A549 (cell line): Measurements from ENCODE around the gene TFG.

Experiments
- CBX8 ChIP-seq: fragments of 200-600 bp; sonication (generic); IDR thresholded peaks from 2 replicates; pipeline ENCODE4 v1.6.1; 2016
- FOSB ChIP-seq: fragments of 250-450 bp; sonication (Bioruptor Pico); IDR thresholded peaks from 2 replicates; pipeline ENCODE4 v1.5.0; 2020; ENCODE audit warnings: mild to moderate bottlenecking, moderate library complexity
- MAFK ChIP-seq: fragments of 450-650 bp; IDR thresholded peaks from 2 replicates; pipeline ENCODE4 v1.6.1; 2014; ENCODE audit not compliant: partially characterized antibody
- POLR2A ChIP-seq: IDR thresholded peaks from 2 replicates; pipeline ENCODE4 v1.6.1; 2012; ENCODE audit warnings: mild to moderate bottlenecking, low read length
- POLR2AphosphoS2 ChIP-seq: conservative IDR thresholded peaks from 2 replicates; pipeline ENCODE4 v1.6.1; 2012; ENCODE audit warnings: low read length, improper control_type of control experiment, inconsistent platforms
- RAD21 ChIP-seq, 2 experiments: fragments of >200 bp in 1 of 2; sonication (Bioruptor Twin) in 1 of 2; formaldehyde crosslinking in 1 of 2; IDR thresholded peaks in 1 of 2; conservative IDR thresholded peaks in 1 of 2; 2 replicates in 1 of 2; 3 replicates in 1 of 2; pipeline ENCODE4 v1.6.1; 2012 to 2018; ENCODE audit warnings: inconsistent platforms in 1 of 2
- SREBF2 ChIP-seq: fragments of 450-650 bp; IDR thresholded peaks from 2 replicates; pipeline ENCODE4 v1.6.1; 2014; ENCODE audit warnings: mild to moderate bottlenecking, moderate library complexity
- TF ChIP-seq, protein P1 (sequence below): fragments of >200 bp; sonication (Bioruptor Twin); formaldehyde crosslinking; IDR thresholded peaks from 3 replicates; pipeline ENCODE4 v1.5.1; 2016
- TF ChIP-seq, protein P2 (sequence below): fragments of 250-450 bp; sonication (Bioruptor Pico); IDR thresholded peaks from 2 replicates; pipeline ENCODE4 v1.5.0; 2021; ENCODE audit warnings: mild to moderate bottlenecking, moderate library complexity, borderline replicate concordance
- TF ChIP-seq, protein P3 (sequence below): fragments of 200-600 bp; sonication (generic); IDR thresholded peaks from 2 replicates; pipeline ENCODE4 v1.6.1; 2016; ENCODE audit warnings: antibody characterized with exemption, mild to moderate bottlenecking, moderate library complexity
- TF ChIP-seq, protein P4 (sequence below): IDR thresholded peaks from 2 replicates; pipeline ENCODE4 v1.6.1; 2012

DNA sequence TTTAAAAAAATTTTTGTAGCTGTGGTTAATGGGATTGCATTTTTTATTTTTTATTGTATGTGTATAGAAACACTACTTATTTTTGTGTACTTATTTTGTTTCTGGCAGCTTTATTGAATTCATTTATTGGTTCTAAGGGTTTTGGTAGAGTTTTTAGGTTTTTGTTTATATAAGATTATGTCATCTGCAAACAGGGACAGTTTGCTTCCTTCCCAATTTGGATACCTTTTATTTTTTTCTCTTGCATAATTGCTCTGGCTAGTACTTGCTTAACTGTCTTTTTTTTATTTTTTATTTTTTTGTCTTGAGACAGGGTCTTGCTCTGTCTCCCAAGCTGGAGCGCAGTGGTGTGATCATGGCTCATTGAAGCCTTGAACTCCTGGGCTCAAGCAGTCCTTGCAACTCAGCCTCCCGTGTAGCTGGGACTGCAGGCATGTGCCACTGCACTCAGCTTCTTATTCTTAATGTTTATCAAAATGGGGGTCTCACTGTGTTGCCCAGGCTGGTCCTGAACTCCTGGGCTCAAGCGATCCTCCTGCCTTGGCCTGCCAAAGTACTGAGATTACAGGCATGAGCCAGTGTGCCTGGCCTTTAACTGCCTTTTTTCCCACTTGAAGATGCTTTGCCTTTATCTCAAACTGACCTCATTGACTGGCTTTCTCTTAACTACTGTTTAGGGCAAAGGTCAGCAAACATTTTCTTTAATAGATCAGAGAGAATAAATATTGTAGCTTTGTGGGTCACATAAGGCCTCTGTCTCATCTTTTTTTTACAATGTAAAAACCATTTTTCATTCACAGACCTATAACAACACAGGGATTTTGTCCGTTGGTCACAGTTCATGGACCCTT lies 8.6 kb downstream of the TFG start:
- TF ChIP-seq, protein P1, sequence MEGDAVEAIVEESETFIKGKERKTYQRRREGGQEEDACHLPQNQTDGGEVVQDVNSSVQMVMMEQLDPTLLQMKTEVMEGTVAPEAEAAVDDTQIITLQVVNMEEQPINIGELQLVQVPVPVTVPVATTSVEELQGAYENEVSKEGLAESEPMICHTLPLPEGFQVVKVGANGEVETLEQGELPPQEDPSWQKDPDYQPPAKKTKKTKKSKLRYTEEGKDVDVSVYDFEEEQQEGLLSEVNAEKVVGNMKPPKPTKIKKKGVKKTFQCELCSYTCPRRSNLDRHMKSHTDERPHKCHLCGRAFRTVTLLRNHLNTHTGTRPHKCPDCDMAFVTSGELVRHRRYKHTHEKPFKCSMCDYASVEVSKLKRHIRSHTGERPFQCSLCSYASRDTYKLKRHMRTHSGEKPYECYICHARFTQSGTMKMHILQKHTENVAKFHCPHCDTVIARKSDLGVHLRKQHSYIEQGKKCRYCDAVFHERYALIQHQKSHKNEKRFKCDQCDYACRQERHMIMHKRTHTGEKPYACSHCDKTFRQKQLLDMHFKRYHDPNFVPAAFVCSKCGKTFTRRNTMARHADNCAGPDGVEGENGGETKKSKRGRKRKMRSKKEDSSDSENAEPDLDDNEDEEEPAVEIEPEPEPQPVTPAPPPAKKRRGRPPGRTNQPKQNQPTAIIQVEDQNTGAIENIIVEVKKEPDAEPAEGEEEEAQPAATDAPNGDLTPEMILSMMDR: no peak
- TF ChIP-seq, protein P2, sequence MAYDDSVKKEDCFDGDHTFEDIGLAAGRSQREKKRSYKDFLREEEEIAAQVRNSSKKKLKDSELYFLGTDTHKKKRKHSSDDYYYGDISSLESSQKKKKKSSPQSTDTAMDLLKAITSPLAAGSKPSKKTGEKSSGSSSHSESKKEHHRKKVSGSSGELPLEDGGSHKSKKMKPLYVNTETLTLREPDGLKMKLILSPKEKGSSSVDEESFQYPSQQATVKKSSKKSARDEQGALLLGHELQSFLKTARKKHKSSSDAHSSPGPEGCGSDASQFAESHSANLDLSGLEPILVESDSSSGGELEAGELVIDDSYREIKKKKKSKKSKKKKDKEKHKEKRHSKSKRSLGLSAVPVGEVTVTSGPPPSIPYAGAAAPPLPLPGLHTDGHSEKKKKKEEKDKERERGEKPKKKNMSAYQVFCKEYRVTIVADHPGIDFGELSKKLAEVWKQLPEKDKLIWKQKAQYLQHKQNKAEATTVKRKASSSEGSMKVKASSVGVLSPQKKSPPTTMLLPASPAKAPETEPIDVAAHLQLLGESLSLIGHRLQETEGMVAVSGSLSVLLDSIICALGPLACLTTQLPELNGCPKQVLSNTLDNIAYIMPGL (CRISPR knock-in tag): no peak
- no peak for TF ChIP-seq CBX8
- no peak for TF ChIP-seq RAD21 (conservative IDR thresholded peaks at IDR 0.05 in 1 of 2, IDR thresholded peaks at IDR 0.05 in 1 of 2)
- TF ChIP-seq, protein P3, sequence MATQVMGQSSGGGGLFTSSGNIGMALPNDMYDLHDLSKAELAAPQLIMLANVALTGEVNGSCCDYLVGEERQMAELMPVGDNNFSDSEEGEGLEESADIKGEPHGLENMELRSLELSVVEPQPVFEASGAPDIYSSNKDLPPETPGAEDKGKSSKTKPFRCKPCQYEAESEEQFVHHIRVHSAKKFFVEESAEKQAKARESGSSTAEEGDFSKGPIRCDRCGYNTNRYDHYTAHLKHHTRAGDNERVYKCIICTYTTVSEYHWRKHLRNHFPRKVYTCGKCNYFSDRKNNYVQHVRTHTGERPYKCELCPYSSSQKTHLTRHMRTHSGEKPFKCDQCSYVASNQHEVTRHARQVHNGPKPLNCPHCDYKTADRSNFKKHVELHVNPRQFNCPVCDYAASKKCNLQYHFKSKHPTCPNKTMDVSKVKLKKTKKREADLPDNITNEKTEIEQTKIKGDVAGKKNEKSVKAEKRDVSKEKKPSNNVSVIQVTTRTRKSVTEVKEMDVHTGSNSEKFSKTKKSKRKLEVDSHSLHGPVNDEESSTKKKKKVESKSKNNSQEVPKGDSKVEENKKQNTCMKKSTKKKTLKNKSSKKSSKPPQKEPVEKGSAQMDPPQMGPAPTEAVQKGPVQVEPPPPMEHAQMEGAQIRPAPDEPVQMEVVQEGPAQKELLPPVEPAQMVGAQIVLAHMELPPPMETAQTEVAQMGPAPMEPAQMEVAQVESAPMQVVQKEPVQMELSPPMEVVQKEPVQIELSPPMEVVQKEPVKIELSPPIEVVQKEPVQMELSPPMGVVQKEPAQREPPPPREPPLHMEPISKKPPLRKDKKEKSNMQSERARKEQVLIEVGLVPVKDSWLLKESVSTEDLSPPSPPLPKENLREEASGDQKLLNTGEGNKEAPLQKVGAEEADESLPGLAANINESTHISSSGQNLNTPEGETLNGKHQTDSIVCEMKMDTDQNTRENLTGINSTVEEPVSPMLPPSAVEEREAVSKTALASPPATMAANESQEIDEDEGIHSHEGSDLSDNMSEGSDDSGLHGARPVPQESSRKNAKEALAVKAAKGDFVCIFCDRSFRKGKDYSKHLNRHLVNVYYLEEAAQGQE: no peak
- TF ChIP-seq MAFK: no peak
- TF ChIP-seq SREBF2: no peak
- no peak for TF ChIP-seq FOSB (CRISPR knock-in tag)
- TF ChIP-seq, protein P4, sequence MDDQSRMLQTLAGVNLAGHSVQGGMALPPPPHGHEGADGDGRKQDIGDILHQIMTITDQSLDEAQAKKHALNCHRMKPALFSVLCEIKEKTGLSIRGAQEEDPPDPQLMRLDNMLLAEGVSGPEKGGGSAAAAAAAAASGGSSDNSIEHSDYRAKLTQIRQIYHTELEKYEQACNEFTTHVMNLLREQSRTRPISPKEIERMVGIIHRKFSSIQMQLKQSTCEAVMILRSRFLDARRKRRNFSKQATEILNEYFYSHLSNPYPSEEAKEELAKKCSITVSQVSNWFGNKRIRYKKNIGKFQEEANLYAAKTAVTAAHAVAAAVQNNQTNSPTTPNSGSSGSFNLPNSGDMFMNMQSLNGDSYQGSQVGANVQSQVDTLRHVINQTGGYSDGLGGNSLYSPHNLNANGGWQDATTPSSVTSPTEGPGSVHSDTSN: no peak
- TF ChIP-seq POLR2A: no peak
- no peak for TF ChIP-seq POLR2AphosphoS2
